K562 (cell line): Measurements from ENCODE around the gene ATP1A2. TPM values are rescaled to one million over a fixed set of nuclear protein-coding genes. Genes with fewer than 3 reads are reported as not detected.

Experiments used
- ATAC-seq: fragments of 200-7000 bp; cut with Tn5 transposase; 3 replicates; pipeline ENCODE4 v1.9.1; 2020; ENCODE audit warnings: moderate library complexity
- BruUV-seq: library from RNA; stranded (reverse); fragments of 400-500 nt; replicated peaks from 2 replicates; lab custom pipeline; 2021; lab: Mats Ljungman, UMichigan
- CTCF ChIA-PET: fragments of 300-600 bp; formaldehyde crosslinking; extraction: SDS; loops from one replicate; lab custom pipeline; 2021; ENCODE audit warnings: low intra/inter-chr PET ratio; lab: Yijun Ruan, JAX
- POLR2A ChIA-PET: fragments of 300-600, 350-650 bp; sonication (Branson Sonifier 250); formaldehyde crosslinking; extraction: SDS; loops from one replicate; lab custom pipeline; 2021; ENCODE audit warnings: antibody characterized with exemption, inconsistent platforms; lab: Yijun Ruan, JAX
- DNase-seq, 4 experiments: peaks; one replicate each; pipeline versions ENCODE4 v3.0.0 to v3.0.0-alpha.2; 2011 to 2018; ENCODE audit warnings: low spot score in 3 of 4, mixed read lengths in 3 of 4; ENCODE audit errors: extremely low read depth in 1 of 4
- FAIRE-seq: peaks from 2 replicates; lab custom pipeline; 2011; peaks lifted over from hg19 to GRCh38; lab: Jason Lieb, UNC
- H2AFZ ChIP-seq: 2 replicates; pipeline ENCODE4 v1.6.0; 2011; ENCODE audit warnings: low read depth, low read length, control low read depth, inconsistent platforms
- H3K27ac ChIP-seq: fragments of 200-600 bp; 3 replicates; pipeline ENCODE4 v1.8.0; 2011; ENCODE audit warnings: low read depth, mild to moderate bottlenecking, control low read depth, inconsistent platforms, low read length, moderate library complexity, mixed read lengths; ENCODE audit errors: extremely low read depth
- H3K27me3 ChIP-seq, 2 experiments: fragments of 300-600 bp in 1 of 2; 2 replicates in 1 of 2; 3 replicates in 1 of 2; pipeline versions ENCODE4 v1.6.0 to v1.8.0; 2011; ENCODE audit warnings: inconsistent platforms in 2 of 2, low read length in 2 of 2, mild to moderate bottlenecking in 1 of 2, mixed read lengths in 1 of 2, moderate library complexity in 1 of 2; ENCODE audit not compliant: control insufficient read depth in 2 of 2, insufficient read depth in 2 of 2
- H3K36me3 ChIP-seq: fragments of 300-600 bp; 3 replicates; pipeline ENCODE4 v1.8.0; 2011; ENCODE audit warnings: mild to moderate bottlenecking, low read length, inconsistent platforms; ENCODE audit not compliant: control insufficient read depth, insufficient read depth
- H3K4me1 ChIP-seq, 2 experiments: fragments of 200-600 bp in 1 of 2; replicated peaks in 1 of 2; 2 replicates in 1 of 2; 3 replicates in 1 of 2; pipeline versions ENCODE4 v1.5.1 to v1.8.0; 2011; ENCODE audit warnings: inconsistent platforms in 2 of 2, low read length in 2 of 2, mild to moderate bottlenecking in 1 of 2, mixed read lengths in 1 of 2, moderate library complexity in 1 of 2; ENCODE audit not compliant: control insufficient read depth in 2 of 2, insufficient read depth in 2 of 2
- H3K4me2 ChIP-seq: 2 replicates; pipeline ENCODE4 v1.6.1; 2011; ENCODE audit warnings: low read length, control low read depth, inconsistent platforms, mixed read lengths; ENCODE audit not compliant: insufficient read depth
- H3K4me3 ChIP-seq: fragments of 200-600 bp; sonication (generic), shearing (Covaris generic); 2 replicates; pipeline ENCODE4 v1.5.1; 2016; ENCODE audit warnings: control low read depth, inconsistent platforms
- H3K79me2 ChIP-seq: fragments of 200-600 bp; 3 replicates; pipeline ENCODE4 v1.8.0; 2011; ENCODE audit warnings: low read length, inconsistent platforms; ENCODE audit not compliant: control insufficient read depth, insufficient read depth
- H3K9ac ChIP-seq, 2 experiments: 2 replicates each; pipeline versions ENCODE4 v1.6.0 to v1.6.1; 2011; ENCODE audit warnings: low read depth in 2 of 2, low read length in 2 of 2, control low read depth in 1 of 2, inconsistent platforms in 1 of 2, mild to moderate bottlenecking in 1 of 2, mixed read lengths in 1 of 2; ENCODE audit not compliant: insufficient read depth in 1 of 2
- H3K9me1 ChIP-seq: one replicate; pipeline ENCODE4 v1.6.0; 2011; ENCODE audit warnings: inconsistent platforms, mild to moderate bottlenecking, low read length, moderate library complexity; ENCODE audit not compliant: control insufficient read depth, insufficient read depth
- H3K9me3 ChIP-seq: replicated peaks from 2 replicates; pipeline ENCODE4 v1.5.1; 2011; ENCODE audit warnings: low read depth, low read length, inconsistent platforms; ENCODE audit not compliant: control insufficient read depth, insufficient read depth
- H4K20me1 ChIP-seq: replicated peaks from 2 replicates; pipeline ENCODE4 v1.6.1; 2011; ENCODE audit warnings: low read length, inconsistent platforms, mixed read lengths; ENCODE audit not compliant: control insufficient read depth, insufficient read depth
- CBX1 ChIP-seq: sonication (generic); IDR thresholded peaks from 2 replicates; pipeline ENCODE4 v1.6.1; 2016; ENCODE audit warnings: antibody characterized with exemption, low read depth, mild to moderate bottlenecking
- ELF2 ChIP-seq: fragments of 250-450 bp; sonication (Bioruptor Pico); IDR thresholded peaks from 2 replicates; pipeline ENCODE4 v1.5.0; 2021; ENCODE audit warnings: mild to moderate bottlenecking
- ELK1 ChIP-seq: sonication (generic); formaldehyde crosslinking; IDR thresholded peaks from 2 replicates; pipeline ENCODE4 v1.8.1; 2022; ENCODE audit warnings: missing genetic modification reagents
- ETS2 ChIP-seq: IDR thresholded peaks from 2 replicates; pipeline ENCODE4 v1.6.1; 2016; ENCODE audit warnings: borderline replicate concordance, missing genetic modification characterization, mild to moderate bottlenecking, moderate library complexity, missing compliant biosample characterization; ENCODE audit not compliant: poor library complexity, severe bottlenecking
- HLTF ChIP-seq: fragments of 450-650 bp; IDR thresholded peaks from 2 replicates; pipeline ENCODE4 v1.6.1; 2016
- HNRNPUL1 ChIP-seq: fragments of 200-400 bp; formaldehyde crosslinking; IDR thresholded peaks from 2 replicates; pipeline ENCODE4 v1.6.1; 2017; ENCODE audit warnings: low read length
- L3MBTL2 ChIP-seq: fragments of 450-650 bp; IDR thresholded peaks from 2 replicates; pipeline ENCODE4 v1.6.1; 2016; ENCODE audit warnings: mild to moderate bottlenecking, moderate library complexity
- NBN ChIP-seq: fragments of 450-650 bp; IDR thresholded peaks from 2 replicates; pipeline ENCODE4 v1.6.1; 2016; ENCODE audit warnings: low read depth, mild to moderate bottlenecking
- PHB2 ChIP-seq: fragments of 450-650 bp; IDR thresholded peaks from 2 replicates; pipeline ENCODE4 v1.6.1; 2017; ENCODE audit warnings: low read depth
- PHF21A ChIP-seq: fragments of 450-650 bp; IDR thresholded peaks from 2 replicates; pipeline ENCODE4 v1.6.1; 2017; ENCODE audit warnings: low read depth, borderline replicate concordance
- PHTF2 ChIP-seq: fragments of 250-450 bp; sonication (Bioruptor Pico); IDR thresholded peaks from 2 replicates; pipeline ENCODE4 v1.5.0; 2021; ENCODE audit warnings: mild to moderate bottlenecking
- SPI1 ChIP-seq: IDR thresholded peaks from 2 replicates; pipeline ENCODE4 v1.6.1; 2011; ENCODE audit warnings: low read depth, low read length, control low read depth, borderline replicate concordance
- SREBF2 ChIP-seq: sonication (generic); formaldehyde crosslinking; IDR thresholded peaks from 2 replicates; pipeline ENCODE4 v1.4.0; 2020; ENCODE audit warnings: mild to moderate bottlenecking, missing genetic modification reagents
- TARDBP ChIP-seq: fragments of 450-650 bp; IDR thresholded peaks from 2 replicates; pipeline ENCODE4 v1.6.1; 2016
- ZFPM2 ChIP-seq: fragments of 250-450 bp; sonication (Bioruptor Pico); IDR thresholded peaks from 2 replicates; pipeline ENCODE4 v1.5.1; 2022; ENCODE audit warnings: mild to moderate bottlenecking
- ZNF584 ChIP-seq: fragments of 200-800 bp; sonication (Bioruptor generic); IDR thresholded peaks from 2 replicates; pipeline ENCODE4 v1.6.1; 2016; ENCODE audit warnings: low read depth, mild to moderate bottlenecking, missing genetic modification characterization, missing compliant biosample characterization
- ZNF778 ChIP-seq: fragments of 450-650 bp; formaldehyde crosslinking; IDR thresholded peaks from 2 replicates; pipeline ENCODE4 v1.4.0; 2020; ENCODE audit warnings: mild to moderate bottlenecking, moderate library complexity
- WGBS: fragments of 100-300 bp; shearing (Covaris generic); methylation state at CpG from one replicate; pipeline ENCODE4 v1.1.6; 2016; ENCODE audit warnings: low coverage, mixed read lengths; ENCODE audit not compliant: insufficient coverage; ENCODE audit errors: missing lambda C conversion rate; 5-methylcytosine and 5-hydroxymethylcytosine counted together
- in situ Hi-C: fragments of 300-500 bp; cut with MboI; formaldehyde crosslinking; loops from 4 replicates; pipeline ENCODE4 v1.15.0; 2018; ENCODE audit warnings: inconsistent platforms, mixed read lengths
- intact Hi-C: fragments of 100-400 bp; cut with micrococcal nuclease; formaldehyde crosslinking; loops from 2 replicates; pipeline ENCODE4 v1.14.2; 2022
- polyA plus RNA-seq, 8 experiments: library from polyadenylated mRNA; depleted of rRNA in 4 of 8; stranded (reverse) in 5 of 8; unstranded in 3 of 8; fragments of >200 nt; fragmentation: Nextera tagmentation in 2 of 8; fragmentation: Illumina TruSeq in 1 of 8; extraction: Ambion mirVana in 2 of 8; extraction: Trizol in 1 of 8; gene quantifications; 2 replicates each; pipeline versions ENCODE4 v1.2.1 to v1.2.3, GENCODE V29; 2011 to 2014; ENCODE audit warnings: inconsistent platforms in 1 of 8, missing spikeins in 1 of 8
- total RNA-seq, 7 experiments: library from RNA; depleted of rRNA in 6 of 7; stranded (reverse); fragments of >200 nt in 6 of 7; fragmentation: Illumina TruSeq in 2 of 7; extraction: Trizol in 2 of 7; gene quantifications; 2 replicates each; pipeline versions ENCODE4 v1.2.1 to v1.2.3, GENCODE V29; 2011 to 2021; ENCODE audit warnings: low replicate concordance in 1 of 7

ATP1A2 gene
- total and polyA plus RNA-seq, 9 of the 15 experiments (the other 6 are each of a cell fraction or from before 2014, with no cell fraction given) = 0.04 to 0.11 (median 0.09) TPM; not detected in 6

- Histone ChIP-seq H3K36me3 (no peaks in the 10 kb centered on the region), H3K27me3 (peaks cover 10 to 30% of the 10 kb centered on the region in 2 experiments; a peak in 3 of 5 replicates), H3K9me1 (no peaks in the 10 kb centered on the region), H3K9me3 (no peaks in the 10 kb centered on the region), H3K4me3 (no peak overlapping the region), H3K79me2 (no peaks in the 10 kb centered on the region), H3K4me2 (no peak overlapping the region), H3K27ac (no peak overlapping the region), H2AFZ (no peak overlapping the region), H3K4me1 (no peaks in the 10 kb centered on the region), H3K9ac (no peak overlapping the region), H4K20me1 (no peaks in the 10 kb centered on the region)
- ATAC-seq (no peak), DNase-seq (no peak), FAIRE-seq (no peak)
- POLR2A ChIA-PET = no interaction called here
- WGBS = 10% methylated on average over 3 of the region's 3 CpGs
- TF ChIP-seq SPI1 = peak; percentile 74
- no peak for TF ChIP-seq ZNF584 (CRISPR knock-in tag)
- CTCF ChIA-PET = no interaction called here
- intact Hi-C loops (no loop called here), in situ Hi-C loops (no loop called here)
- BruUV-seq = no TSS peak
These were observed 39.2 kb downstream of the ATP1A2 start for GRCh38 chr1:160154790-160155189.

- Histone ChIP-seq H3K9ac (no peak overlapping the region), H4K20me1 (no peaks in the 10 kb centered on the region), H3K4me1 (no peaks in the 10 kb centered on the region), H3K4me3 (no peak overlapping the region), H3K36me3 (no peaks in the 10 kb centered on the region), H3K79me2 (no peaks in the 10 kb centered on the region), H3K27ac (no peak overlapping the region), H3K4me2 (no peak overlapping the region), H3K9me1 (no peaks in the 10 kb centered on the region), H2AFZ (no peak overlapping the region), H3K27me3 (peaks cover 8 to 30% of the 10 kb centered on the region in 2 experiments; a peak in 3 of 5 replicates), H3K9me3 (no peaks in the 10 kb centered on the region)
- WGBS = 3% methylated on average over 5 of the region's 5 CpGs
- FAIRE-seq = no peak
- POLR2A ChIA-PET = no interaction called here
- CTCF ChIA-PET = no interaction called here
- in situ Hi-C loops (no loop called here), intact Hi-C loops (no loop called here)
- no peak for DNase-seq
- ATAC-seq = no peak
- no TSS peak for BruUV-seq
- TF ChIP-seq L3MBTL2 = no peak
- no peak for TF ChIP-seq ETS2
- TF ChIP-seq HLTF = no peak
- no peak for TF ChIP-seq ZNF778 (CRISPR knock-in tag)
- TF ChIP-seq ELK1 (CRISPR knock-in tag) = no peak
- TF ChIP-seq PHB2 = no peak
- no peak for TF ChIP-seq CBX1
- TF ChIP-seq HNRNPUL1 = no peak
- no peak for TF ChIP-seq TARDBP
- TF ChIP-seq PHTF2 (CRISPR knock-in tag) = no peak
- TF ChIP-seq ELF2 (CRISPR knock-in tag) = no peak
- no peak for TF ChIP-seq ZFPM2 (CRISPR knock-in tag)
- TF ChIP-seq NBN = no peak
- no peak for TF ChIP-seq SREBF2 (CRISPR knock-in tag)
- no peak for TF ChIP-seq PHF21A
These were observed 40.8 kb downstream of the ATP1A2 start for GRCh38 chr1:160156361-160156760.
